ENCODE measurements around the gene NIPSNAP2.
"Not testable (repeated sequence)": the region's sequence is repeated elsewhere in the genome, so short reads cannot be mapped to it uniquely, and the experiment has no call there.

NIPSNAP2 gene

GRCh38 chr7:55964261-55965099 lies at the start of gene NIPSNAP2:
NIPSNAP2 (plus strand) TSS chr7:55964585; CDS start chr7:55964610, 25 bp downstream.
- H3K4me1 Mint-ChIP-seq (ENCODE audit: low read depth) = peaks cover 28% of the 10 kb centered on the region
- H3K27ac Mint-ChIP-seq = peak within 1 kb of the TSS; percentile 83
- H3K27me3 Mint-ChIP-seq = no peaks in the 10 kb centered on the region
- peak within 1 kb of the TSS; percentile 89 for H3K4me3 Mint-ChIP-seq
- no peaks in the 10 kb centered on the region for H3K9me3 Mint-ChIP-seq (ENCODE audit: low read depth)
- H3K36me3 Mint-ChIP-seq = peaks cover 4% of the 10 kb centered on the region

- Mint-ChIP-seq H3K9me3 (ENCODE audit: low read depth) (no peaks in the 10 kb centered on the region), H3K27ac (no peak overlapping the region)
Observed at GRCh38 chr7:55917771-55918170, 46.6 kb upstream of the NIPSNAP2 start.

DNA sequence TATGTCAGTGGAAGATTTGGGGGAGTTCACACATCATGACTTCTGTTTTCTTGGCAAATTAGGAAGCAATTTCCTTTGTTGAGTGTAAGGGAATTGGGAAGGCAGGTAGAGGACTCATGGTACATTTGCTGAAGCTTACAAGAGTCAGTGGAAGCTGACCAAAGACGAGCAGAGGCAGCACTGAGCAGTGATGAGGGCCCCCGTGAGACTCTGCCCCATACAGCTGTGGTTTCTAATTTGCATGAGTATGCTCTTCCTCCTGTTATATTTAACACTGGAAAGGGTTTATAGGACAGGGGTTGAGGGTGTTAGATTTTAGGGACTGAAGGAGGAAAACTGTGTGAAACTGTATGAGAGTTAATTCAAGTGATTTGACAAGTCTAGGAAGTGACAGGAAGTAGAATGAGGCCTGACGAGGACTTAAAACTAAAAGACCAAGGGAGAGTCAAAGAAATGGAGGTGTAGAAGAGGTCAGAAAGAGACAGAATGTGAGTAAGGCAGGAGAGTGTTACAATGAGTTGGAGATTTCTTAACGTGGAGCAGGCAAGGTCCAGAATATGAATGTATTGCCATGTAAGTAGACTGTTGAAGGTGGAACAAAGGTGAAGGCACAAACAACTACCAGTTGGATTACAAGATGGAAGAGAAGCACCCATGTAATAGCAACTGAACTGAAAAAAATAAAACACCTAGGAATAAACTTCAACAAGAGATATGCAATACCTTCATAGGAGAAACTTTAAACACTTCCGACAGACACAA lies 36.2 kb upstream of the NIPSNAP2 start:
- H3K27ac Mint-ChIP-seq = no peak overlapping the region
- H3K36me3 Mint-ChIP-seq = peaks cover 17% of the 10 kb centered on the region
- no peaks in the 10 kb centered on the region for H3K9me3 Mint-ChIP-seq (ENCODE audit: low read depth)

More at GRCh38 chr7:55917771-55918170, 46.6 kb upstream of the NIPSNAP2 start:
- peaks cover 23% of the 10 kb centered on the region for H3K36me3 Mint-ChIP-seq
- no peaks in the 10 kb centered on the region for H3K27me3 Mint-ChIP-seq
- no peak overlapping the region for H3K4me3 Mint-ChIP-seq
- no peaks in the 10 kb centered on the region for H3K4me1 Mint-ChIP-seq (ENCODE audit: low read depth)

GRCh38 chr7:55931421-55932151 lies 32.8 kb upstream of the NIPSNAP2 start:
- Mint-ChIP-seq H3K27me3 (no peaks in the 10 kb centered on the region), H3K36me3 (peaks cover 11% of the 10 kb centered on the region), H3K4me1 (ENCODE audit: low read depth) (no peaks in the 10 kb centered on the region)

More for the DNA sequence above, 36.2 kb upstream of the NIPSNAP2 start:
- no peaks in the 10 kb centered on the region for H3K4me1 Mint-ChIP-seq (ENCODE audit: low read depth)
- no peak overlapping the region for H3K4me3 Mint-ChIP-seq
- no peaks in the 10 kb centered on the region for H3K27me3 Mint-ChIP-seq

GRCh38 chr7:55939514-55940123 lies 24.8 kb upstream of the NIPSNAP2 start:
- Mint-ChIP-seq H3K4me3 (no peak overlapping the region), H3K27me3 (no peaks in the 10 kb centered on the region), H3K36me3 (peaks cover 28% of the 10 kb centered on the region), H3K4me1 (ENCODE audit: low read depth) (no peaks in the 10 kb centered on the region), H3K27ac (no peak overlapping the region), H3K9me3 (ENCODE audit: low read depth) (peaks cover 34% of the 10 kb centered on the region)

More at GRCh38 chr7:55931421-55932151, 32.8 kb upstream of the NIPSNAP2 start:
- peaks cover 2% of the 10 kb centered on the region for H3K9me3 Mint-ChIP-seq (ENCODE audit: low read depth)
- H3K27ac Mint-ChIP-seq = no peak overlapping the region
- H3K4me3 Mint-ChIP-seq = no peak overlapping the region

DNA sequence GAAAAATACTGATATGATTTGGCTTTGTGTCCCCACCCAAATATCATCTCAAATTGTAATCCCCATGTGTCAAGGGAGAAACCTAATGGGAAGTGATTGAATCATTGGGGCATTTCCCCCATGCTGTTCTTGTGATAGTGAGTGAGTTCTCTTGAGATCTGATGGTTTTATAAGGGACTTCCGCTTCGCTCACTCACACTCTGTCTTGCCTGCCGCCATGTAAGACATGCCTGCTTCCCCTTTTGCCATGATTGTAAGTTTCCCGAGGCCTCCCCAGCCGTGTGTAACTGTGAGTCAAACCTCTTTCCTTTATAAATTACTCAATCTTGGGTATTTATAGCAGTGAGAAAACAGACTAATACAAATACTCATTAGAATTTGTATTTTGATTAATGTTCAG lies 17.8 kb upstream of the NIPSNAP2 start:
- Mint-ChIP-seq H3K4me1 (ENCODE audit: low read depth) (peaks cover under 1% of the 10 kb centered on the region), H3K27me3 (no peaks in the 10 kb centered on the region), H3K27ac (no peak overlapping the region), H3K4me3 (no peak overlapping the region), H3K9me3 (ENCODE audit: low read depth) (peaks cover 18% of the 10 kb centered on the region), H3K36me3 (peaks cover 13% of the 10 kb centered on the region)

DNA sequence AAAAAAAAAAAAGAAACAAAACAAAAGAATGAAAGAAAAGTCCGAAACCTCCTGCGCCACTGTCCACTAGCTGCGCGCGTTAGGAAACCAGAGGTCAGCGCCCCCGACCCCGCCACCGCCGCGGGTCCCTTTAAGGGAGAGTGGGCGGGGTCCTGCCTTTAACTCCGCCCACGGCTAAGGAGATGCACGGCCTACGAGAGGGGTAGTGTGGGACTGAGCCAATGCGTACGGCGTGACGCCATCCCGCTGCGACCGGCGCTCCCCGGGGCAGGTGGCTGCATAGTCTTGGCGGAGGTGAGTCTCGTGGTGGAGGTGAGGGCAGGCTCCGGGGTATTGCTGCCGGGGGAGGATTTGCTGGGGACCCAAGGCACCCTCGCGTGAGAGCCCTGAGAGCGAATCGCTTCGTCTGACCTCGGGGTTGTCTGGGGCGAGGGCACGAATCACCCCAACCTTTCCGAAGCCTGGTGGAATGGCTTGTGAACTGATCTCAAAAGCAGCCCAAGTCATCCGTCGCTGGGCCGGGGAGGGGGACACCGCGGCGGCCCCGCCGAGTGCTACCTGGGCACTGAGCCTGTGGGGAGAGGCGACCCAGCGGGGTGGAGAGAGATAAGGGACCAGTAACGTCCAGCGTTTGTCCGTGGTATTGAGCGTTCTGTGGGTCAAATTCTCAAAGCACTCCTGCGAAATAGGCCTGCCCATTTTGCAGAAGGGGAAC lies 12.6 kb upstream of the NIPSNAP2 start, which contains the start of gene MRPS17:
TSS of gene MRPS17 (plus strand) at position 241 of the 715 bp plus-strand sequence. CDS start 1,319 bp downstream, outside the sequence.
- H3K9me3 Mint-ChIP-seq (ENCODE audit: low read depth) = no peaks in the 10 kb centered on the region
- peak within 1 kb of the TSS; percentile 97 for H3K27ac Mint-ChIP-seq
- H3K36me3 Mint-ChIP-seq = peaks cover 6% of the 10 kb centered on the region
- H3K27me3 Mint-ChIP-seq = no peaks in the 10 kb centered on the region
- peak within 1 kb of the TSS; percentile 98 for H3K4me3 Mint-ChIP-seq
- H3K4me1 Mint-ChIP-seq (ENCODE audit: low read depth) = peaks cover 22% of the 10 kb centered on the region

DNA sequence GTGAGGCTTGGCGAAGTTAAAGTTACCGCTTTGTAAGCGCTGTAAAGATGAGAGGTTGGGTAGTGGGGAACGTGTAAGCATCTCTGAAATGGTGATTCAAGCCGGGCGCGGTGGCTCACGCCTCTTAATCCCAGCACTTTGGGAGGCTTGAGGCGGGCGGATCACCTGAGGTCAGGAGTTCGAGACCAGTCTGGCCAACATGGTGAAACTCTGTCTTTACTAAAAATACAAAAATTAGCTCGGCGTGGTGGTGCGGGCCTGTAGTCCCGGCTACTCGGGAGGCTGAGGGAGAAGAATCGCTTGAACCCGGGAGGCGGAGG lies 12.1 kb upstream of the NIPSNAP2 start:
- H3K9me3 Mint-ChIP-seq (ENCODE audit: low read depth); H3K36me3 Mint-ChIP-seq; H3K27me3 Mint-ChIP-seq: not testable (repeated sequence)
- Mint-ChIP-seq H3K27ac (peak overlapping the region; percentile 97), H3K4me1 (ENCODE audit: low read depth) (peaks cover 22% of the 10 kb centered on the region), H3K4me3 (peak overlapping the region; percentile 98)

GRCh38 chr7:55953707-55954475 lies 10.5 kb upstream of the NIPSNAP2 start:
- Mint-ChIP-seq H3K4me1 (ENCODE audit: low read depth) (peaks cover 22% of the 10 kb centered on the region), H3K36me3 (peaks cover 12% of the 10 kb centered on the region), H3K9me3 (ENCODE audit: low read depth) (no peaks in the 10 kb centered on the region), H3K4me3 (peak overlapping the region; percentile 98), H3K27ac (peak overlapping the region; percentile 5), H3K27me3 (no peaks in the 10 kb centered on the region)

GRCh38 chr7:55957190-55957589 lies 7.2 kb upstream of the NIPSNAP2 start:
- Mint-ChIP-seq H3K27ac (no peak overlapping the region), H3K4me1 (ENCODE audit: low read depth) (peaks cover 16% of the 10 kb centered on the region), H3K27me3 (no peaks in the 10 kb centered on the region), H3K36me3 (peaks cover 13% of the 10 kb centered on the region), H3K4me3 (no peak overlapping the region), H3K9me3 (ENCODE audit: low read depth) (no peaks in the 10 kb centered on the region)

DNA sequence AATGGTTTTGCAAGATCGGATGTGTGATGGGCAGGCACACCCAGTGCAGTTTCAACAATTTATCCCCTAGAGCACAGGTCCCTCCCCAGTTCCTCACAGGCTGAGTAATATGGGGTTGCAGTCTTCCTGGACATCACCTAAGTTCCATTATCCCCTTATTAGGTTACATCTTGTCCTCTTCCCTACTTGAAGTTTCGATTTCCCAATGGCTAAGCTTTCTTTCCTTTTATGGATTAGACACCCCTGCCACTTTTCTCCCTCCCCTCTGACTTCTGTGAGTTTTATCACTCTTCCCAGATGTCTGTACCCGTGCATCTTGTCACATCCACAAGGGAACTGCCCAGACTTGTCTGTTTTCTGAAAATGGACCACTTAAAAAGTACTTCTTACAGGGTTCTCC lies 2.4 kb upstream of the NIPSNAP2 start:
- peaks cover 22% of the 10 kb centered on the region for H3K4me1 Mint-ChIP-seq (ENCODE audit: low read depth)
- H3K36me3 Mint-ChIP-seq = peaks cover 8% of the 10 kb centered on the region
- no peak overlapping the region for H3K4me3 Mint-ChIP-seq
- H3K27ac Mint-ChIP-seq = no peak overlapping the region
- H3K9me3 Mint-ChIP-seq (ENCODE audit: low read depth) = no peaks in the 10 kb centered on the region
- no peaks in the 10 kb centered on the region for H3K27me3 Mint-ChIP-seq

- Mint-ChIP-seq H3K9me3 (ENCODE audit: low read depth) (no peaks in the 10 kb centered on the region), H3K4me1 (ENCODE audit: low read depth) (peaks cover 28% of the 10 kb centered on the region), H3K36me3 (peaks cover 4% of the 10 kb centered on the region), H3K27me3 (no peaks in the 10 kb centered on the region), H3K4me3 (peak overlapping the region; percentile 78), H3K27ac (peak overlapping the region; percentile 78)
Observed at GRCh38 chr7:55963584-55964168, 709 bp upstream of the NIPSNAP2 start.

GRCh38 chr7:55965100-55965470 lies 700 bp downstream of the NIPSNAP2 start:
- peak overlapping the region; percentile 89 for H3K4me3 Mint-ChIP-seq
- no peaks in the 10 kb centered on the region for H3K27me3 Mint-ChIP-seq
- peaks cover 31% of the 10 kb centered on the region for H3K4me1 Mint-ChIP-seq (ENCODE audit: low read depth)
- H3K9me3 Mint-ChIP-seq (ENCODE audit: low read depth) = no peaks in the 10 kb centered on the region
- peak overlapping the region; percentile 83 for H3K27ac Mint-ChIP-seq
- H3K36me3 Mint-ChIP-seq = peaks cover 5% of the 10 kb centered on the region

Data from activated naive CD8-positive, alpha-beta T cell (primary cell).